K562 (cell line): Measurements from ENCODE around the gene SCN1A. TPM values are rescaled to one million over a fixed set of nuclear protein-coding genes. Genes with fewer than 3 reads are reported as not detected.

Source experiments
- CBFB ChIP-seq: sonication (generic); formaldehyde crosslinking; IDR thresholded peaks from 2 replicates; pipeline ENCODE4 v1.4.0; 2020; ENCODE audit warnings: mild to moderate bottlenecking, missing genetic modification reagents
- CREM ChIP-seq: IDR thresholded peaks from 2 replicates; pipeline ENCODE4 v1.6.1; 2014; ENCODE audit warnings: antibody characterized with exemption, low read depth
- EGR1 ChIP-seq: fragments of 450-650 bp; conservative IDR thresholded peaks from 2 replicates; pipeline ENCODE4 v1.6.1; 2017; ENCODE audit warnings: mild to moderate bottlenecking
- ETV1 ChIP-seq: fragments of 450-650 bp; conservative IDR thresholded peaks from 2 replicates; pipeline ENCODE4 v1.6.1; 2016; ENCODE audit warnings: missing genetic modification characterization, control low read depth, low read depth, missing compliant biosample characterization
- GABPA ChIP-seq: fragments of 200-800 bp; sonication (Bioruptor generic); conservative IDR thresholded peaks from 2 replicates; pipeline ENCODE4 v1.6.1; 2016; ENCODE audit warnings: low read depth, missing genetic modification characterization, missing compliant biosample characterization
- KDM1A ChIP-seq, 2 experiments: fragments of 450-650 bp; IDR thresholded peaks; 2 replicates each; pipeline ENCODE4 v1.6.1; 2016; ENCODE audit warnings: mild to moderate bottlenecking in 2 of 2
- MAFK ChIP-seq: IDR thresholded peaks from 2 replicates; pipeline ENCODE4 v1.6.1; 2011; ENCODE audit warnings: low read length, improper control_type of control experiment
- MCM7 ChIP-seq, 2 experiments: fragments of 450-650 bp; IDR thresholded peaks; 2 replicates each; pipeline ENCODE4 v1.6.1; 2016 to 2018
- MEF2A ChIP-seq: IDR thresholded peaks from 2 replicates; pipeline ENCODE4 v1.6.1; 2011; ENCODE audit warnings: low read depth, mild to moderate bottlenecking, low read length, moderate library complexity; ENCODE audit not compliant: control insufficient read depth
- MYC ChIP-seq, 2 experiments: fragments of 250-450 bp in 1 of 2; sonication (Bioruptor Pico) in 1 of 2; IDR thresholded peaks; 2 replicates each; pipeline versions ENCODE4 v1.5.1 to v1.6.1; 2012 to 2021; ENCODE audit warnings: low read depth in 2 of 2, borderline replicate concordance in 1 of 2, improper control_type of control experiment in 1 of 2, low read length in 1 of 2, mild to moderate bottlenecking in 1 of 2, moderate library complexity in 1 of 2
- MYNN ChIP-seq, 2 experiments: sonication (generic); formaldehyde crosslinking in 1 of 2; IDR thresholded peaks; 2 replicates each; pipeline versions ENCODE4 v1.5.0 to v1.6.1; 2016 to 2020; ENCODE audit warnings: antibody characterized with exemption in 1 of 2, missing genetic modification reagents in 1 of 2
- SMAD4 ChIP-seq: fragments of 250-450 bp; sonication (Bioruptor Pico); conservative IDR thresholded peaks from 2 replicates; pipeline ENCODE4 v1.8.0; 2021; ENCODE audit warnings: inconsistent platforms, mild to moderate bottlenecking, moderate library complexity
- TOE1 ChIP-seq, 2 experiments: fragments of 450-650 bp in 1 of 2; sonication (generic) in 1 of 2; formaldehyde crosslinking in 1 of 2; IDR thresholded peaks; 2 replicates each; pipeline versions ENCODE4 v1.7.1 to v1.8.0; 2016 to 2022; ENCODE audit warnings: borderline replicate concordance in 2 of 2, mild to moderate bottlenecking in 2 of 2, antibody characterized with exemption in 1 of 2, inconsistent platforms in 1 of 2, low read depth in 1 of 2, missing genetic modification reagents in 1 of 2, moderate library complexity in 1 of 2
- ZNF347 ChIP-seq: fragments of 450-650 bp; formaldehyde crosslinking; IDR thresholded peaks from 2 replicates; pipeline ENCODE4 v1.4.0; 2020; ENCODE audit warnings: low read depth, mild to moderate bottlenecking, moderate library complexity
- polyA plus RNA-seq, 8 experiments: library from polyadenylated mRNA; depleted of rRNA in 4 of 8; stranded (reverse) in 5 of 8; unstranded in 3 of 8; fragments of >200 nt; fragmentation: Nextera tagmentation in 2 of 8; fragmentation: Illumina TruSeq in 1 of 8; extraction: Ambion mirVana in 2 of 8; extraction: Trizol in 1 of 8; gene quantifications; 2 replicates each; pipeline versions ENCODE4 v1.2.1 to v1.2.3, GENCODE V29; 2011 to 2014; ENCODE audit warnings: inconsistent platforms in 1 of 8, missing spikeins in 1 of 8
- total RNA-seq, 7 experiments: library from RNA; depleted of rRNA in 6 of 7; stranded (reverse); fragments of >200 nt in 6 of 7; fragmentation: Illumina TruSeq in 2 of 7; extraction: Trizol in 2 of 7; gene quantifications; 2 replicates each; pipeline versions ENCODE4 v1.2.1 to v1.2.3, GENCODE V29; 2011 to 2021; ENCODE audit warnings: low replicate concordance in 1 of 7
- TF ChIP-seq, protein P1 (sequence below): fragments of 250-450 bp; sonication (Bioruptor Pico); IDR thresholded peaks from 2 replicates; pipeline ENCODE4 v1.5.0; 2021
- TF ChIP-seq, protein P2 (sequence below), 2 experiments: fragments of 150-350 bp in 1 of 2; IDR thresholded peaks; 2 replicates each; pipeline ENCODE4 v1.6.1; 2012 to 2016; ENCODE audit warnings: low read depth in 2 of 2, low read length in 2 of 2, mild to moderate bottlenecking in 1 of 2, moderate library complexity in 1 of 2
- TF ChIP-seq, protein P3 (sequence below), 2 experiments: fragments of 450-650 bp in 1 of 2; sonication (generic) in 1 of 2; formaldehyde crosslinking; conservative IDR thresholded peaks; 2 replicates each; pipeline versions ENCODE4 v1.4.0 to v1.8.1; 2020 to 2022; ENCODE audit warnings: mild to moderate bottlenecking in 1 of 2, missing genetic modification reagents in 1 of 2
- TF ChIP-seq, protein P4 (sequence below): fragments of 450-650 bp; IDR thresholded peaks from 2 replicates; pipeline ENCODE4 v1.6.1; 2016; ENCODE audit warnings: missing biosample characterization, missing genetic modification characterization

The SCN1A gene
- total and polyA plus RNA-seq, 9 of the 15 experiments (the other 6 are each of a cell fraction or from before 2014, with no cell fraction given), result not detected

DNA sequence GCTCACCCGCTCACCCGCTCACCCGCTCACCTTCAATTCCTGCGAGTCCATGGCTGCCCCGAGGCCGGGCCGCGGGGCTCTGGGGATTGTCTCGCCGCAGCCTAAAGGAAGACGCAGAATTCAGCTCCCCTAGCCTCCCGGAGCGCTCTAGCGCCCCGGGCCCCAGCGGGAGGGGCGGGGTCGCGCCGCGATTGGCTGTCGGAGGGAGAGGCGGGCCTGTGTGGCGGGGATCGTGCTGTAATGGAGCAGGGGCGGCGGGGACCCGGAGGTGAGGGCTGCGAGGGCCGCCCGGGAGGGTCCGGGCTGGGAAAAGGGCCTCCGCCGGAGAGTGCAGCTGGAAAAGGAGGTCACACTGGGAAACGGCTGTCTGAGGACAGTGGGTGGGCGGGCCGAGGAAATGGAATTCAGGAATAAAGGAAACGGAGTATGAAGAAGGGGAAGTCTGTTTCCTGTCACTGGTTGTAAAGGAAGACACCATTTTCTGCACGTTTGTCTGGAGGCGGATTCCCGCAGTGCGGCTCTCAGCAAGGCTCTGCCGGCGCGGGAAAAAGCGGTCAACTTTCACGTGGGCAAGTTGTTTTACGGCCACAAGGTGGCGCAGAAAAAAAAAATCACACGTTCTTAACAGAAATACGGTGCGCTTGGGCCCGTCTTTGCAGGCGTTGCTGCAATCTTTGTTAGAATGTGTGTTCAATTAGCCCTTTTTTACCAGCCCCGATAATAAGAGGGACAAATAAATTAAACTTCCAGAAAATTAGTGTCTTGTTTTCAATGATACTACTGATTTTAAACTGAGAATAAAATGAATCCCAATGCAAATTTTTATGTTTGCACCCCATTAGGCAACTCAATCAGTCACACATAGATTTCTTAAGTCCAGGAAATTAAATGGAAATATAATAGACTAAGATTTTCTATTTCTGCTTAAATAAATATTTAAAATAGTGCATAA is 173.9 kb downstream of the SCN1A start, which contains the start of gene TTC21B (continued):
- peak; percentile 95 for TF ChIP-seq CREM
- peak; percentile 64 for TF ChIP-seq ETV1
- TF ChIP-seq MEF2A, result 0 out of 2 replicates have a peak, but pooled peaks have one; percentile 19
- TF ChIP-seq, protein P1, sequence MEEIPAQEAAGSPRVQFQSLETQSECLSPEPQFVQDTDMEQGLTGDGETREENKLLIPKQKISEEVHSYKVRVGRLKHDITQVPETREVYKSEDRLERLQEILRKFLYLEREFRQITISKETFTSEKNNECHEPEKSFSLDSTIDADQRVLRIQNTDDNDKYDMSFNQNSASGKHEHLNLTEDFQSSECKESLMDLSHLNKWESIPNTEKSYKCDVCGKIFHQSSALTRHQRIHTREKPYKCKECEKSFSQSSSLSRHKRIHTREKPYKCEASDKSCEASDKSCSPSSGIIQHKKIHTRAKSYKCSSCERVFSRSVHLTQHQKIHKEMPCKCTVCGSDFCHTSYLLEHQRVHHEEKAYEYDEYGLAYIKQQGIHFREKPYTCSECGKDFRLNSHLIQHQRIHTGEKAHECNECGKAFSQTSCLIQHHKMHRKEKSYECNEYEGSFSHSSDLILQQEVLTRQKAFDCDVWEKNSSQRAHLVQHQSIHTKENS (CRISPR knock-in tag), result no peak
- TF ChIP-seq MYNN (IDR thresholded peaks at IDR 0.05), result 0 out of 2 replicates have a peak, but pooled peaks have one; percentile 9
- no peak for TF ChIP-seq MYNN (CRISPR knock-in tag; IDR thresholded peaks at IDR 0.05)
- TF ChIP-seq MYC (IDR thresholded peaks at IDR 0.05; ENCODE audit: low read depth, low read length), result peak; percentile 93
- peak; percentile 67; the same call in 1 of the 2 replicates for TF ChIP-seq MYC (CRISPR knock-in tag; IDR thresholded peaks at IDR 0.05; ENCODE audit: borderline replicate concordance, low read depth)
- TF ChIP-seq EGR1, result peak; percentile 85; the same call in 1 of the 2 replicates
- TF ChIP-seq, protein P2, sequence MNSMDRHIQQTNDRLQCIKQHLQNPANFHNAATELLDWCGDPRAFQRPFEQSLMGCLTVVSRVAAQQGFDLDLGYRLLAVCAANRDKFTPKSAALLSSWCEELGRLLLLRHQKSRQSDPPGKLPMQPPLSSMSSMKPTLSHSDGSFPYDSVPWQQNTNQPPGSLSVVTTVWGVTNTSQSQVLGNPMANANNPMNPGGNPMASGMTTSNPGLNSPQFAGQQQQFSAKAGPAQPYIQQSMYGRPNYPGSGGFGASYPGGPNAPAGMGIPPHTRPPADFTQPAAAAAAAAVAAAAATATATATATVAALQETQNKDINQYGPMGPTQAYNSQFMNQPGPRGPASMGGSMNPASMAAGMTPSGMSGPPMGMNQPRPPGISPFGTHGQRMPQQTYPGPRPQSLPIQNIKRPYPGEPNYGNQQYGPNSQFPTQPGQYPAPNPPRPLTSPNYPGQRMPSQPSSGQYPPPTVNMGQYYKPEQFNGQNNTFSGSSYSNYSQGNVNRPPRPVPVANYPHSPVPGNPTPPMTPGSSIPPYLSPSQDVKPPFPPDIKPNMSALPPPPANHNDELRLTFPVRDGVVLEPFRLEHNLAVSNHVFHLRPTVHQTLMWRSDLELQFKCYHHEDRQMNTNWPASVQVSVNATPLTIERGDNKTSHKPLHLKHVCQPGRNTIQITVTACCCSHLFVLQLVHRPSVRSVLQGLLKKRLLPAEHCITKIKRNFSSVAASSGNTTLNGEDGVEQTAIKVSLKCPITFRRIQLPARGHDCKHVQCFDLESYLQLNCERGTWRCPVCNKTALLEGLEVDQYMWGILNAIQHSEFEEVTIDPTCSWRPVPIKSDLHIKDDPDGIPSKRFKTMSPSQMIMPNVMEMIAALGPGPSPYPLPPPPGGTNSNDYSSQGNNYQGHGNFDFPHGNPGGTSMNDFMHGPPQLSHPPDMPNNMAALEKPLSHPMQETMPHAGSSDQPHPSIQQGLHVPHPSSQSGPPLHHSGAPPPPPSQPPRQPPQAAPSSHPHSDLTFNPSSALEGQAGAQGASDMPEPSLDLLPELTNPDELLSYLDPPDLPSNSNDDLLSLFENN (IDR thresholded peaks at IDR 0.05; ENCODE audit: low read depth in 2 of 2, low read length in 2 of 2), result peak in 1 of 2 experiments; percentile 31; a peak in 1 of 4 replicates
- TF ChIP-seq, protein P3, sequence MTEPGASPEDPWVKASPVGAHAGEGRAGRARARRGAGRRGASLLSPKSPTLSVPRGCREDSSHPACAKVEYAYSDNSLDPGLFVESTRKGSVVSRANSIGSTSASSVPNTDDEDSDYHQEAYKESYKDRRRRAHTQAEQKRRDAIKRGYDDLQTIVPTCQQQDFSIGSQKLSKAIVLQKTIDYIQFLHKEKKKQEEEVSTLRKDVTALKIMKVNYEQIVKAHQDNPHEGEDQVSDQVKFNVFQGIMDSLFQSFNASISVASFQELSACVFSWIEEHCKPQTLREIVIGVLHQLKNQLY (CRISPR knock-in tag; conservative IDR thresholded peaks at IDR 0.05), result no peak
- no peak for TF ChIP-seq MCM7 (IDR thresholded peaks at IDR 0.05)
- TF ChIP-seq GABPA (tag), result peak; percentile 50; the same call in 1 of the 2 replicates
- TF ChIP-seq MAFK, result 0 out of 2 replicates have a peak, but pooled peaks have one; percentile 1
- peak; percentile 96 for TF ChIP-seq TOE1 (IDR thresholded peaks at IDR 0.05; ENCODE audit: borderline replicate concordance)
- TF ChIP-seq TOE1 (CRISPR knock-in tag; IDR thresholded peaks at IDR 0.05; ENCODE audit: borderline replicate concordance, low read depth), result no peak
- TF ChIP-seq ZNF347 (CRISPR knock-in tag), result no peak
- TF ChIP-seq, protein P4, sequence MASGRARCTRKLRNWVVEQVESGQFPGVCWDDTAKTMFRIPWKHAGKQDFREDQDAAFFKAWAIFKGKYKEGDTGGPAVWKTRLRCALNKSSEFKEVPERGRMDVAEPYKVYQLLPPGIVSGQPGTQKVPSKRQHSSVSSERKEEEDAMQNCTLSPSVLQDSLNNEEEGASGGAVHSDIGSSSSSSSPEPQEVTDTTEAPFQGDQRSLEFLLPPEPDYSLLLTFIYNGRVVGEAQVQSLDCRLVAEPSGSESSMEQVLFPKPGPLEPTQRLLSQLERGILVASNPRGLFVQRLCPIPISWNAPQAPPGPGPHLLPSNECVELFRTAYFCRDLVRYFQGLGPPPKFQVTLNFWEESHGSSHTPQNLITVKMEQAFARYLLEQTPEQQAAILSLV, result no peak
- peak; percentile 83; the same call in 1 of the 2 replicates for TF ChIP-seq CBFB (CRISPR knock-in tag)
- TF ChIP-seq KDM1A (IDR thresholded peaks at IDR 0.05), result no peak
- peak; percentile 74 for TF ChIP-seq SMAD4 (CRISPR knock-in tag)
